Esophagus squamous epithelium (tissue), 4 donors: ENCODE measurements around the gene PGA3.

ENCODE experiments used
- CTCF ChIP-seq, 6 experiments: fragments of 450-650 bp in 4 of 6; fragments of 200-600 bp in 2 of 6; sonication (generic) in 2 of 6; IDR thresholded peaks; one replicate each; pipeline ENCODE4 v1.5.1; 2016 to 2019; ENCODE audit warnings: antibody characterized with exemption in 6 of 6, mild to moderate bottlenecking in 4 of 6, moderate library complexity in 4 of 6
- POLR2A ChIP-seq, 4 donors: fragments of 450-650 bp; IDR thresholded peaks; one replicate each; pipeline ENCODE4 v1.6.1; 2017; ENCODE audit warnings: antibody characterized with exemption in 4 of 4, mild to moderate bottlenecking in 4 of 4, moderate library complexity in 3 of 4

GRCh38 chr11:61164606-61165424, 38.5 kb upstream of the PGA3 start:
- TF ChIP-seq CTCF (IDR thresholded peaks at IDR 0.05) (no peak), POLR2A (IDR thresholded peaks at IDR 0.05) (no peak)
